H1 (cell line): Measurements from ENCODE around the gene VPS13C. TPM values are rescaled to one million over a fixed set of nuclear protein-coding genes. Genes with fewer than 3 reads are reported as not detected.

Experiments
- CTCF ChIA-PET: fragments of 300-600 bp; sonication (Branson Sonifier 250); formaldehyde crosslinking; loops from one replicate; lab custom pipeline; 2021; ENCODE audit not compliant: partially characterized antibody; lab: Charles Lee
- POLR2A ChIA-PET: fragments of 300-600 bp; sonication (Branson Sonifier 250); formaldehyde crosslinking; loops from one replicate; lab custom pipeline; 2021; ENCODE audit warnings: inconsistent platforms; ENCODE audit not compliant: partially characterized antibody; lab: Charles Lee
- DNase-seq, 2 experiments: peaks; one replicate each; pipeline versions ENCODE4 v3.0.0 to v3.0.0-alpha.2; 2010 to 2022; ENCODE audit warnings: low spot score in 2 of 2, low read depth in 1 of 2, mixed read lengths in 1 of 2
- FAIRE-seq: peaks from 2 replicates; lab custom pipeline; 2011; peaks lifted over from hg19 to GRCh38; lab: Jason Lieb, UNC
- H2AFZ ChIP-seq: 2 replicates; pipeline ENCODE4 v1.8.1; 2012; ENCODE audit warnings: low read length, inconsistent platforms
- H2AK5ac ChIP-seq: 2 replicates; pipeline ENCODE4 v1.6.1; 2013; ENCODE audit warnings: low read depth, low read length
- H2BK120ac ChIP-seq: replicated peaks from 2 replicates; pipeline ENCODE3; 2013; ENCODE audit warnings: low read depth, low read length, inconsistent platforms
- H2BK12ac ChIP-seq: 2 replicates; pipeline ENCODE4 v1.6.1; 2013; ENCODE audit warnings: low read depth, low read length
- H2BK15ac ChIP-seq: 2 replicates; pipeline ENCODE4 v1.6.1; 2013; ENCODE audit warnings: low read length
- H2BK20ac ChIP-seq: 2 replicates; pipeline ENCODE4 v1.6.1; 2013; ENCODE audit warnings: low read length
- H2BK5ac ChIP-seq: 2 replicates; pipeline ENCODE4 v1.6.1; 2013; ENCODE audit warnings: low read depth, low read length
- H3K14ac ChIP-seq: 2 replicates; pipeline ENCODE4 v1.6.1; 2013; ENCODE audit warnings: inconsistent platforms; ENCODE audit not compliant: insufficient read length
- H3K18ac ChIP-seq: 2 replicates; pipeline ENCODE4 v1.6.1; 2013; ENCODE audit warnings: low read length; ENCODE audit errors: extremely low read depth
- H3K23ac ChIP-seq: 2 replicates; pipeline ENCODE4 v1.6.1; 2013; ENCODE audit warnings: inconsistent platforms; ENCODE audit not compliant: insufficient read length
- H3K23me2 ChIP-seq: 2 replicates; pipeline ENCODE4 v1.6.1; 2013; ENCODE audit warnings: low read depth, low read length
- H3K27ac ChIP-seq: 2 replicates; pipeline ENCODE4 v1.6.1; 2011; ENCODE audit warnings: low read depth, low read length, inconsistent platforms
- H3K27me3 ChIP-seq, 4 experiments: replicated peaks in 1 of 4; 1 replicate in 1 of 4; 2 replicates in 3 of 4; pipeline versions ENCODE4 v1.6.1 to v1.8.1; 2011 to 2013; ENCODE audit warnings: low read length in 3 of 4, mild to moderate bottlenecking in 3 of 4, inconsistent platforms in 2 of 4, mixed read lengths in 2 of 4, moderate library complexity in 1 of 4; ENCODE audit not compliant: control insufficient read depth in 3 of 4, insufficient read depth in 3 of 4; ENCODE audit errors: extremely low read depth in 1 of 4
- H3K36me3 ChIP-seq, 4 experiments: 2 replicates each; pipeline versions ENCODE4 v1.6.1 to v1.8.1; 2011 to 2013; ENCODE audit warnings: mild to moderate bottlenecking in 4 of 4, low read length in 3 of 4, moderate library complexity in 2 of 4, control low read depth in 1 of 4, inconsistent platforms in 1 of 4; ENCODE audit not compliant: insufficient read depth in 4 of 4, control insufficient read depth in 2 of 4
- H3K4ac ChIP-seq: replicated peaks from 2 replicates; pipeline ENCODE3; 2013; ENCODE audit warnings: low read length, low read depth, mixed read lengths, inconsistent platforms; ENCODE audit not compliant: insufficient read length
- H3K4me1 ChIP-seq, 4 experiments: replicated peaks in 1 of 4; 1 replicate in 1 of 4; 2 replicates in 3 of 4; pipeline versions ENCODE4 v1.6.1 to v1.8.1; 2011 to 2013; ENCODE audit warnings: low read length in 3 of 4, inconsistent platforms in 2 of 4, mixed read lengths in 1 of 4; ENCODE audit not compliant: insufficient read depth in 4 of 4, control insufficient read depth in 3 of 4
- H3K4me2 ChIP-seq, 2 experiments: 2 replicates each; pipeline versions ENCODE4 v1.6.1 to v1.8.1; 2011 to 2013; ENCODE audit warnings: low read depth in 2 of 2, low read length in 2 of 2, control low read depth in 1 of 2, inconsistent platforms in 1 of 2, mild to moderate bottlenecking in 1 of 2; ENCODE audit not compliant: insufficient read depth in 1 of 2
- H3K4me3 ChIP-seq, 4 experiments: fragments of 200-600, 300-600 bp in 1 of 4; sonication (generic), shearing (Covaris generic), sonication (Bioruptor Twin) in 1 of 4; 2 replicates each; pipeline versions ENCODE4 v1.5.1 to v1.8.1; 2011 to 2016; ENCODE audit warnings: low read length in 4 of 4, low read depth in 3 of 4, control low read depth in 2 of 4, inconsistent platforms in 2 of 4, mild to moderate bottlenecking in 2 of 4, mixed read lengths in 1 of 4, moderate library complexity in 1 of 4; ENCODE audit not compliant: insufficient read depth in 2 of 4; ENCODE audit errors: extremely low read depth in 1 of 4
- H3K56ac ChIP-seq: replicated peaks from 2 replicates; pipeline ENCODE3; 2013; ENCODE audit warnings: low read depth, mild to moderate bottlenecking, mixed read lengths, low read length, inconsistent platforms; ENCODE audit not compliant: insufficient read length
- H3K79me1 ChIP-seq: 2 replicates; pipeline ENCODE4 v1.6.1; 2013; ENCODE audit warnings: low read depth, low read length, control low read depth
- H3K79me2 ChIP-seq, 2 experiments: 2 replicates each; pipeline versions ENCODE4 v1.6.1 to v1.8.1; 2012 to 2013; ENCODE audit warnings: low read length in 2 of 2, mild to moderate bottlenecking in 2 of 2, inconsistent platforms in 1 of 2; ENCODE audit not compliant: insufficient read depth in 2 of 2, control insufficient read depth in 1 of 2
- H3K9ac ChIP-seq, 4 experiments: replicated peaks in 1 of 4; 1 replicate in 1 of 4; 2 replicates in 3 of 4; pipeline versions ENCODE4 v1.6.1 to v1.8.1; 2011 to 2013; ENCODE audit warnings: low read depth in 3 of 4, low read length in 3 of 4, control low read depth in 2 of 4, mild to moderate bottlenecking in 2 of 4, moderate library complexity in 2 of 4, inconsistent platforms in 1 of 4; ENCODE audit errors: extremely low read depth in 1 of 4
- H3K9me3 ChIP-seq, 2 experiments: 2 replicates each; pipeline versions ENCODE4 v1.6.1 to v1.8.1; 2012 to 2013; ENCODE audit warnings: mild to moderate bottlenecking in 2 of 2, moderate library complexity in 2 of 2, control low read depth in 1 of 2, inconsistent platforms in 1 of 2, low read depth in 1 of 2, low read length in 1 of 2, mixed read lengths in 1 of 2; ENCODE audit not compliant: insufficient read depth in 2 of 2
- H4K20me1 ChIP-seq, 2 experiments: replicated peaks in 1 of 2; 2 replicates each; pipeline versions ENCODE3 to v1.8.1; 2011 to 2013; ENCODE audit warnings: inconsistent platforms in 2 of 2, low read length in 2 of 2, mild to moderate bottlenecking in 1 of 2; ENCODE audit not compliant: insufficient read depth in 2 of 2, control insufficient read depth in 1 of 2
- H4K5ac ChIP-seq: 2 replicates; pipeline ENCODE4 v1.6.1; 2013; ENCODE audit warnings: low read length, low read depth, mixed read lengths, inconsistent platforms; ENCODE audit not compliant: insufficient read length
- H4K8ac ChIP-seq: 2 replicates; pipeline ENCODE4 v1.8.0; 2013; ENCODE audit warnings: mild to moderate bottlenecking, moderate library complexity, low read length, inconsistent platforms; ENCODE audit not compliant: insufficient read depth; ENCODE audit errors: extremely low read depth
- H4K91ac ChIP-seq: replicated peaks from 2 replicates; pipeline ENCODE3; 2013; ENCODE audit warnings: low read length, mixed read lengths, inconsistent platforms; ENCODE audit not compliant: insufficient read length
- ATF2 ChIP-seq: IDR thresholded peaks from 2 replicates; pipeline ENCODE4 v1.6.1; 2012; ENCODE audit warnings: low read length, inconsistent platforms
- BRCA1 ChIP-seq: IDR thresholded peaks from 2 replicates; pipeline ENCODE4 v1.6.1; 2012; ENCODE audit warnings: low read depth, low read length, improper control_type of control experiment
- GABPA ChIP-seq: IDR thresholded peaks from 2 replicates; pipeline ENCODE4 v1.6.1; 2011; ENCODE audit warnings: mild to moderate bottlenecking, low read length, moderate library complexity, borderline replicate concordance; ENCODE audit not compliant: insufficient read depth
- SP1 ChIP-seq: IDR thresholded peaks from 2 replicates; pipeline ENCODE4 v1.6.1; 2011; ENCODE audit warnings: low read depth, low read length
- WGBS, 2 experiments: shearing (Covaris generic) in 1 of 2; methylation state at CpG; one replicate each; pipeline versions ENCODE4 v1.1.6 to v1.1.7; 2013 to 2015; ENCODE audit warnings: low lambda C conversion rate in 2 of 2, mixed read lengths in 2 of 2, inconsistent platforms in 1 of 2, low coverage in 1 of 2, missing lambda C conversion rate in 1 of 2; ENCODE audit not compliant: insufficient replicate concordance in 2 of 2, insufficient coverage in 1 of 2, insufficient read length in 1 of 2; ENCODE audit errors: extremely low coverage in 1 of 2, missing lambda C conversion rate in 1 of 2; 5-methylcytosine and 5-hydroxymethylcytosine counted together
- polyA plus RNA-seq, 7 experiments: library from polyadenylated mRNA; depleted of rRNA in 3 of 7; stranded (reverse) in 5 of 7; unstranded in 2 of 7; fragments of >200 nt in 5 of 7; fragments of 200-250 nt in 2 of 7; gene quantifications; 1 replicate in 5 of 7; 2 replicates in 1 of 7; 4 replicates in 1 of 7; pipeline versions ENCODE4 v1.2.1 to v1.2.3, GENCODE V29; 2011 to 2013; ENCODE audit warnings: missing spikeins in 2 of 7, mixed read lengths in 2 of 7
- total RNA-seq: library from RNA; stranded (reverse); fragmentation: NEBNext Ultra II Directional; extraction: Animal tissue kit (Norgen Biotek cat#: 25700); gene quantifications from 2 replicates; pipeline ENCODE4 v1.2.1, GENCODE V29; 2021

The VPS13C gene
- total and polyA plus RNA-seq, 2 of the 8 experiments (the other 6 are each of a cell fraction or from before 2014, with no cell fraction given) = 4.8 to 18.8 TPM

GRCh38 chr15:62107571-62108121 lies 47.4 kb upstream of the VPS13C start:
- Histone ChIP-seq H4K91ac (no peak overlapping the region), H3K9ac (no peak overlapping the region), H2BK20ac (no peak overlapping the region), H4K8ac (no peak overlapping the region), H4K5ac (no peak overlapping the region), H3K18ac (no peak overlapping the region), H3K14ac (no peak overlapping the region), H3K4me3 (no peak overlapping the region), H2AK5ac (no peak overlapping the region), H3K79me2 (no peaks in the 10 kb centered on the region), H3K27me3 (no peaks in the 10 kb centered on the region), H2BK12ac (no peak overlapping the region), H3K56ac (no peak overlapping the region), H4K20me1 (no peaks in the 10 kb centered on the region), H3K27ac (no peak overlapping the region), H2BK120ac (no peak overlapping the region), H3K4me1 (no peaks in the 10 kb centered on the region), H3K23me2 (no peaks in the 10 kb centered on the region), H3K4ac (no peak overlapping the region), H3K36me3 (no peaks in the 10 kb centered on the region), H3K9me3 (no peaks in the 10 kb centered on the region), H2BK5ac (no peak overlapping the region), H2BK15ac (no peak overlapping the region), H3K79me1 (no peaks in the 10 kb centered on the region), H2AFZ (peak overlapping the region; percentile 78; the same call in 1 of the 2 replicates), H3K23ac (no peak overlapping the region), H3K4me2 (no peak overlapping the region)
- POLR2A ChIA-PET = no interaction called here
- CTCF ChIA-PET = interaction anchor here (1.5 kb wide), 1 partner anchor 21 kb away, joined by 3 read pairs; no protein-coding TSS in a partner anchor
- DNase-seq (no peak), FAIRE-seq (no peak)
- 97% methylated on average over 2 of the region's 2 CpGs; no CpG with 5 or more reads in 1 of the 2 experiments for WGBS, 2 experiments
- TF ChIP-seq GABPA = no peak
- TF ChIP-seq BRCA1 = no peak
- TF ChIP-seq ATF2 = no peak
- no peak for TF ChIP-seq SP1
